HEK293 (cell line): Measurements from ENCODE around the gene SSPN.

Source experiments
- ATF2 ChIP-seq: fragments of 450-650 bp; formaldehyde crosslinking; IDR thresholded peaks from 2 replicates; pipeline ENCODE4 v1.5.1; 2016; ENCODE audit warnings: missing biosample characterization, missing genetic modification characterization, low read depth
- GFI1B ChIP-seq: fragments of 450-650 bp; formaldehyde crosslinking; IDR thresholded peaks from 2 replicates; pipeline ENCODE4 v1.5.1; 2016; ENCODE audit warnings: missing biosample characterization, missing genetic modification characterization
- GLIS1 ChIP-seq: fragments of 450-650 bp; formaldehyde crosslinking; IDR thresholded peaks from 2 replicates; pipeline ENCODE4 v1.5.1; 2016; ENCODE audit warnings: missing biosample characterization, missing genetic modification characterization
- HIC1 ChIP-seq: fragments of 450-650 bp; formaldehyde crosslinking; IDR thresholded peaks from 2 replicates; pipeline ENCODE4 v1.5.1; 2016; ENCODE audit warnings: missing biosample characterization, missing genetic modification characterization
- HOXC10 ChIP-seq: sonication (generic); formaldehyde crosslinking; IDR thresholded peaks from 2 replicates; pipeline ENCODE4 v1.8.1; 2023; ENCODE audit warnings: mild to moderate bottlenecking, missing genetic modification reagents
- KLF1 ChIP-seq: fragments of 450-650 bp; formaldehyde crosslinking; IDR thresholded peaks from 2 replicates; pipeline ENCODE4 v1.5.1; 2016; ENCODE audit warnings: missing biosample characterization, missing genetic modification characterization
- KLF17 ChIP-seq: fragments of 450-650 bp; formaldehyde crosslinking; IDR thresholded peaks from 2 replicates; pipeline ENCODE4 v1.5.1; 2016; ENCODE audit warnings: missing biosample characterization, missing genetic modification characterization
- PBX3 ChIP-seq: sonication (generic); formaldehyde crosslinking; IDR thresholded peaks from 2 replicates; pipeline ENCODE4 v1.8.1; 2022; ENCODE audit warnings: mild to moderate bottlenecking, moderate library complexity, missing genetic modification reagents
- RBAK ChIP-seq: fragments of 450-650 bp; formaldehyde crosslinking; IDR thresholded peaks from 2 replicates; pipeline ENCODE4 v1.5.1; 2016; ENCODE audit warnings: missing biosample characterization, missing genetic modification characterization
- SP7 ChIP-seq: fragments of 450-650 bp; formaldehyde crosslinking; IDR thresholded peaks from 2 replicates; pipeline ENCODE4 v1.5.1; 2016; ENCODE audit warnings: missing biosample characterization, missing genetic modification characterization
- ZBTB1 ChIP-seq: fragments of 450-650 bp; formaldehyde crosslinking; IDR thresholded peaks from 2 replicates; pipeline ENCODE4 v1.5.1; 2016; ENCODE audit warnings: missing biosample characterization, missing genetic modification characterization
- ZBTB10 ChIP-seq: fragments of 450-650 bp; formaldehyde crosslinking; IDR thresholded peaks from 2 replicates; pipeline ENCODE4 v1.5.1; 2016; ENCODE audit warnings: missing biosample characterization, missing genetic modification characterization
- ZBTB20 ChIP-seq: fragments of 450-650 bp; formaldehyde crosslinking; IDR thresholded peaks from 2 replicates; pipeline ENCODE4 v1.5.1; 2016; ENCODE audit warnings: missing biosample characterization, missing genetic modification characterization
- ZBTB21 ChIP-seq: fragments of 450-650 bp; formaldehyde crosslinking; IDR thresholded peaks from 2 replicates; pipeline ENCODE4 v1.5.1; 2017; ENCODE audit warnings: missing biosample characterization, missing genetic modification characterization
- ZFP3 ChIP-seq: fragments of 450-650 bp; formaldehyde crosslinking; IDR thresholded peaks from 2 replicates; pipeline ENCODE4 v1.5.1; 2016; ENCODE audit warnings: low read depth, missing biosample characterization, missing genetic modification characterization
- ZFP37 ChIP-seq: fragments of 450-650 bp; formaldehyde crosslinking; IDR thresholded peaks from 2 replicates; pipeline ENCODE4 v1.5.1; 2016; ENCODE audit warnings: missing biosample characterization, missing genetic modification characterization
- ZNF155 ChIP-seq: fragments of 450-650 bp; formaldehyde crosslinking; IDR thresholded peaks from 2 replicates; pipeline ENCODE4 v1.5.1; 2016; ENCODE audit warnings: missing biosample characterization, missing genetic modification characterization
- ZNF23 ChIP-seq: fragments of 450-650 bp; formaldehyde crosslinking; IDR thresholded peaks from 2 replicates; pipeline ENCODE4 v1.5.1; 2016; ENCODE audit warnings: missing biosample characterization, missing genetic modification characterization, borderline replicate concordance
- ZNF518A ChIP-seq: fragments of 450-650 bp; formaldehyde crosslinking; conservative IDR thresholded peaks from 2 replicates; pipeline ENCODE4 v1.5.1; 2016; ENCODE audit warnings: low read depth, missing biosample characterization, missing genetic modification characterization
- ZNF544 ChIP-seq: fragments of 450-650 bp; formaldehyde crosslinking; IDR thresholded peaks from 2 replicates; pipeline ENCODE4 v1.5.0; 2017; ENCODE audit warnings: missing biosample characterization, missing genetic modification characterization
- ZNF555 ChIP-seq: fragments of 450-650 bp; formaldehyde crosslinking; conservative IDR thresholded peaks from 2 replicates; pipeline ENCODE4 v1.5.1; 2017; ENCODE audit warnings: missing biosample characterization, mild to moderate bottlenecking, missing genetic modification characterization, inconsistent platforms
- ZNF560 ChIP-seq: fragments of 450-650 bp; formaldehyde crosslinking; IDR thresholded peaks from 2 replicates; pipeline ENCODE4 v1.5.1; 2017; ENCODE audit warnings: missing biosample characterization, missing genetic modification characterization, borderline replicate concordance
- ZNF777 ChIP-seq: fragments of 450-650 bp; formaldehyde crosslinking; IDR thresholded peaks from 2 replicates; pipeline ENCODE4 v1.5.1; 2017; ENCODE audit warnings: missing biosample characterization, missing genetic modification characterization, borderline replicate concordance

SSPN gene

GRCh38 chr12:26298785-26299621 is 103.6 kb downstream of the SSPN start (continued):
- peak; percentile 39 for TF ChIP-seq ZNF518A
- no peak for TF ChIP-seq GFI1B
- TF ChIP-seq ZNF544 (tag by site-specific recombination): no peak
- 0 out of 2 replicates have a peak, but pooled peaks have one; percentile 25 for TF ChIP-seq ZBTB20 (tag by site-specific recombination)
- TF ChIP-seq GLIS1 (tag by site-specific recombination): peak; percentile 53
- TF ChIP-seq ZBTB21 (tag by site-specific recombination): peak; percentile 84
- TF ChIP-seq ZNF560 (tag by site-specific recombination): no peak
- TF ChIP-seq RBAK (tag by site-specific recombination): no peak
- TF ChIP-seq ZBTB1 (tag by site-specific recombination): 0 out of 2 replicates have a peak, but pooled peaks have one; percentile 44
- no peak for TF ChIP-seq PBX3 (CRISPR knock-in tag)
- peak; percentile 70 for TF ChIP-seq HIC1
- peak; percentile 97 for TF ChIP-seq SP7 (tag by site-specific recombination)
- no peak for TF ChIP-seq ZNF23 (tag by site-specific recombination)
- TF ChIP-seq ZFP3 (tag by site-specific recombination): no peak
- no peak for TF ChIP-seq ZBTB10
- no peak for TF ChIP-seq ZNF155 (tag by site-specific recombination)
- TF ChIP-seq KLF17 (tag by site-specific recombination): no peak
- TF ChIP-seq HOXC10 (CRISPR knock-in tag): no peak
- TF ChIP-seq ZNF777 (tag by site-specific recombination): no peak
- TF ChIP-seq KLF1 (tag by site-specific recombination): no peak
- no peak for TF ChIP-seq ZFP37 (tag by site-specific recombination)
- peak; percentile 87 for TF ChIP-seq ATF2 (tag by site-specific recombination)
- no peak for TF ChIP-seq ZNF555
